Heart right ventricle (tissue), 16 donors: ENCODE measurements around the gene EHD1. TPM values are rescaled to one million over a fixed set of nuclear protein-coding genes. Genes with fewer than 3 reads are reported as not detected.
A peak's percentile ranks its signal among the peaks of the same experiment; 100 is the strongest.

Source experiments
- ATAC-seq, 8 donors: fragments of 200-7000 bp; cut with Tn5 transposase; one replicate each; pipeline ENCODE4 v1.9.1; 2020; ENCODE audit warnings: mild to moderate bottlenecking in 8 of 8, moderate library complexity in 8 of 8, moderate number of reproducible peaks in 1 of 8
- DNase-seq, 2 donors: peaks; one replicate each; pipeline ENCODE4 v3.0.0-alpha.2; 2020
- H3K27ac ChIP-seq, 10 donors: fragments of 200-600 bp; sonication (generic) in 2 of 10; one replicate each; pipeline versions ENCODE4 v1.5.0 to v1.8.0; 2020 to 2022; ENCODE audit warnings: mild to moderate bottlenecking in 3 of 10
- H3K27me3 ChIP-seq, 7 donors: fragments of 200-600 bp; one replicate each; pipeline ENCODE4 v1.8.0; 2021 to 2022; ENCODE audit warnings: mild to moderate bottlenecking in 2 of 7
- H3K36me3 ChIP-seq, 9 donors: fragments of 200-600 bp; sonication (generic) in 1 of 9; one replicate each; pipeline versions ENCODE4 v1.5.0 to v1.8.0; 2020 to 2022; ENCODE audit warnings: mild to moderate bottlenecking in 2 of 9
- H3K4me1 ChIP-seq, 9 donors: fragments of 200-600 bp; sonication (generic) in 1 of 9; one replicate each; pipeline versions ENCODE4 v1.5.0 to v1.8.0; 2020 to 2022; ENCODE audit warnings: mild to moderate bottlenecking in 4 of 9
- H3K4me3 ChIP-seq, 10 donors: fragments of 200-600 bp; sonication (generic) in 2 of 10; one replicate each; pipeline versions ENCODE4 v1.5.0 to v1.8.0; 2020 to 2022; ENCODE audit warnings: mild to moderate bottlenecking in 7 of 10, moderate library complexity in 2 of 10
- H3K9me3 ChIP-seq, 11 donors: fragments of 200-600 bp in 10 of 11; sonication (generic) in 2 of 11; one replicate each; pipeline versions ENCODE4 v1.5.0 to v1.8.0; 2013 to 2022; ENCODE audit warnings: mild to moderate bottlenecking in 2 of 11, control low read depth in 1 of 11, moderate library complexity in 1 of 11
- WGBS, 2 donors: extraction: QIAGEN DNeasy Blood & Tissue Kit; methylation state at CpG; one replicate each; pipeline ENCODE4 v1.1.7; 2013; ENCODE audit warnings: inconsistent platforms in 1 of 2; 5-methylcytosine and 5-hydroxymethylcytosine counted together
- intact Hi-C, 10 donors: fragments of 100-400 bp; cut with DNase I; formaldehyde crosslinking; loops; one replicate each; pipeline versions ENCODE4 v1.11.1 to v1.14.2; 2022
- microRNA-seq, 2 donors: library from miRNA; unstranded; fragments of <30 nt; microRNA quantifications; one replicate each; pipeline ENCODE4 v1.2.0, GENCODE V29; 2021
- polyA plus RNA-seq, 2 donors: library from polyadenylated mRNA; stranded (reverse); fragments of 200-250 nt; gene quantifications; one replicate each; pipeline ENCODE4 v1.2.3, GENCODE V29; 2013
- total RNA-seq, 10 donors: library from RNA; stranded (reverse); fragmentation: NEBNext Ultra II Directional in 3 of 10; extraction: Animal tissue kit (Norgen Biotek cat#: 25700) in 3 of 10; gene quantifications; one replicate each; pipeline versions ENCODE4 v1.2.1 to v1.2.4, GENCODE V29; 2021 to 2023
- TF ChIP-seq, protein P1 (sequence below), 9 donors: fragments of 200-600 bp; sonication (generic) in 2 of 9; IDR thresholded peaks; one replicate each; pipeline versions ENCODE4 v1.5.0 to v1.8.0; 2021 to 2022; ENCODE audit warnings: antibody characterized with exemption in 9 of 9, mild to moderate bottlenecking in 5 of 9, moderate library complexity in 1 of 9
- donor health status: Arrhythmogenic right ventricular cardiomyopathy.
- donor health status: ischemic (EF 13 %, LVEDD 7.1; RV severe dilation, severe dysfunction).
- donor health status: healthy with polysubstance abuse.
- donor health status: DM: no; HTN: yes; CAD: no.
- donor health status: DM: no; HTN: no; CAD: no.
- donor health status: ischemic (EF 25% LVEDD 6.9; RV normal size, moderate dysfunction).
- donor health status: ischemic (EF 25% LVEDD 5.7; RV mildly dilated, moderate dysfunction).
- donor health status: healthy.
- donor health status: DM: yes; HTN: yes; CAD: no.
- donor health status: Ischemic cardiomyopathy.
- donor health status: ischemic (EF 35%, LVEDD 5.7; RV mildly dilated, moderate dysfunction).
- donor health status: nonischemic (EF 11% LVEDD 7.7; RV severe dilation, severe dysfunction).
- donor health status: DM: yes; HTN: yes; CAD: no.
- donor health status: PGD.
- donor health status: ischemic (EF 29% LVEDD 5.4; RV normal size, mild dysfunction).
- donor health status: nonischemic (EF 23%, LVEDD 6.1; RV moderate dilation, normal function).

The EHD1 gene
- total and polyA plus RNA-seq, 12 donors: 26.0 to 73.1 (median 41.1) TPM

DNA sequence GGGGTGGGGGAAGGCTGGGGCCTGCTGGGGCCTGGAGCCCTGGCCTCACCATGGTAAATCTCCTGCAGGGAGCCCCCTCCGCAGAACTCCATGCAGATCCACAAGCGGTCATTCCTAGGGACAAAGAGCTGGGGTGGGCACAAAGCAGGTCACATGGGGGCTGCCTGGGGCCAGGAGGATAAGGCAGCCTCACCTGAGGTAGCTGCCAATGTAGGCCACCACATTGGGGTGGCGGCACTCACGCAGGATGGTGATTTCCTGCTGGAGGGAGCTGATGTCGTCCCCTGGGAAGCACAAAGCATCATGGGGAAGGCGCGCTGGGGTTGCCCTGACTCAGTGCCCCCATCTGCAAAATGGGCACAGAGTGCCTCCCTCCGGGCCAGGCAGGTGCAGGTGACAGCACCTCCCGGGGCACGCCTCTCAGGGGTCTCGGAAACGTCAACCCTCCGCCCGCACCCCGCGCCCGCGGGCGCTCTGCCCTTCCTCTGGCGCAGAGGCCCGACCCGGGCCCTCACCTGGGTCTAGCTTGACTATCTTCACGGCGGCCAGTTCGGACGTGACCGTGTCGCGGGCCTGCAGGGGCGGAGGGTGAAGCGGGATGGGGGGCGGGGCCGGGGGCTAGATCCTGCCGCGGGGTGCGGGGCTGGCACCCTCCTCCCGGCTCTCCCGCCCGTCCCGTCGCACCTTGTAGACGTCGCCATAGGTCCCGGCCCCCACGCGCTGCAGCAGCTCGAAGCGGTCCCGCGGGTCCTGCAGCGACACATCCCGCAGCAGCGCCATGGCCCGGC lies 75.9 kb downstream of the EHD1 start:
- 13 to 16% methylated on average over 48 to 54 of the region's 54 CpGs for WGBS, 2 donors
- DNase-seq: no peak

More for the DNA sequence above, 75.9 kb downstream of the EHD1 start:
- peaks cover 14 to 46% (median 26%) of the 10 kb centered on the region in 9 donors for H3K4me1 ChIP-seq
- intact Hi-C loops: loop anchor here in 1 of 10 donors (2.0 kb wide), 1 partner anchor 24 kb away; the partner anchor contains the start of gene SF1
- peak overlapping the region; percentile 56 to 92 (median 68) for H3K4me3 ChIP-seq
- no peaks in the 10 kb centered on the region for H3K9me3 ChIP-seq
- ATAC-seq: peak in 3 of 8 donors; percentile 1 to 9 (median 4)
- peaks cover 0 to 57% (median 12%) of the 10 kb centered on the region in 9 donors for H3K36me3 ChIP-seq
- TF ChIP-seq, protein P1, sequence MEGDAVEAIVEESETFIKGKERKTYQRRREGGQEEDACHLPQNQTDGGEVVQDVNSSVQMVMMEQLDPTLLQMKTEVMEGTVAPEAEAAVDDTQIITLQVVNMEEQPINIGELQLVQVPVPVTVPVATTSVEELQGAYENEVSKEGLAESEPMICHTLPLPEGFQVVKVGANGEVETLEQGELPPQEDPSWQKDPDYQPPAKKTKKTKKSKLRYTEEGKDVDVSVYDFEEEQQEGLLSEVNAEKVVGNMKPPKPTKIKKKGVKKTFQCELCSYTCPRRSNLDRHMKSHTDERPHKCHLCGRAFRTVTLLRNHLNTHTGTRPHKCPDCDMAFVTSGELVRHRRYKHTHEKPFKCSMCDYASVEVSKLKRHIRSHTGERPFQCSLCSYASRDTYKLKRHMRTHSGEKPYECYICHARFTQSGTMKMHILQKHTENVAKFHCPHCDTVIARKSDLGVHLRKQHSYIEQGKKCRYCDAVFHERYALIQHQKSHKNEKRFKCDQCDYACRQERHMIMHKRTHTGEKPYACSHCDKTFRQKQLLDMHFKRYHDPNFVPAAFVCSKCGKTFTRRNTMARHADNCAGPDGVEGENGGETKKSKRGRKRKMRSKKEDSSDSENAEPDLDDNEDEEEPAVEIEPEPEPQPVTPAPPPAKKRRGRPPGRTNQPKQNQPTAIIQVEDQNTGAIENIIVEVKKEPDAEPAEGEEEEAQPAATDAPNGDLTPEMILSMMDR (IDR thresholded peaks at IDR 0.05): no peak
- peak overlapping the region; percentile 63 to 97 (median 90) for H3K27ac ChIP-seq
- no peaks in the 10 kb centered on the region for H3K27me3 ChIP-seq

Small RNAs within 50 kb of the gene (microRNA-seq; reads per million reads assigned to microRNA genes)
- gene MIR6749 (0 to 0.60 reads per million in 2 donors), gene MIR6750 (0 reads per million in 2 donors)

Other genes with a start within 250 kb of the EHD1 start
- gene NRXN2, start 155.4 kb downstream of the EHD1 start, total RNA-seq: 1 to 10 TPM in 6 of 10 donors, under 1 TPM in 4; 0.81 to 5.5 (median 1.4) TPM
- gene NRXN2, start 155.4 kb downstream of the EHD1 start, polyA plus RNA-seq: 1 to 10 TPM in 1 of 2 donors, under 1 TPM in 1; 0.45 to 1.8 TPM
- 10 to 100 TPM; 18.9 to 49.8 (median 25.4) TPM for gene RASGRP2, start 134.5 kb downstream of the EHD1 start, total RNA-seq
- 100 to 1,000 TPM in 1 of 2 donors, 10 to 100 TPM in 1; 31.3 to 128 TPM for gene RASGRP2, start 134.5 kb downstream of the EHD1 start, polyA plus RNA-seq
- gene PYGM, start 118.6 kb downstream of the EHD1 start, total RNA-seq: 100 to 1,000 TPM in 8 of 10 donors, 10 to 100 TPM in 2; 76.8 to 249 (median 132) TPM
- 10 to 100 TPM; 11.3 to 90.1 TPM for gene PYGM, start 118.6 kb downstream of the EHD1 start, polyA plus RNA-seq
- 100 to 1,000 TPM; 149 to 201 (median 165) TPM for gene SF1, start 100.1 kb downstream of the EHD1 start, total RNA-seq
- 10 to 100 TPM; 45.6 to 91.1 TPM for gene SF1, start 100.1 kb downstream of the EHD1 start, polyA plus RNA-seq
- 10 to 100 TPM in 2 of 10 donors, 1 to 10 TPM in 8; 4.6 to 11.3 (median 8.1) TPM for gene MAP4K2, start 75.4 kb downstream of the EHD1 start, total RNA-seq
- gene MAP4K2, start 75.4 kb downstream of the EHD1 start, polyA plus RNA-seq: 10 to 100 TPM in 1 of 2 donors, 1 to 10 TPM in 1; 7.8 to 19.9 TPM
- 10 to 100 TPM in 2 of 10 donors, 1 to 10 TPM in 8; 5.8 to 12.5 (median 8.1) TPM for gene MEN1, start 68.1 kb downstream of the EHD1 start, total RNA-seq
- gene MEN1, start 68.1 kb downstream of the EHD1 start, polyA plus RNA-seq: 10 to 100 TPM in 1 of 2 donors, 1 to 10 TPM in 1; 9.9 to 10.7 TPM
- gene CDC42BPG, start 34.0 kb downstream of the EHD1 start, total RNA-seq: 1 to 10 TPM in 1 of 10 donors, under 1 TPM in 9; 0.04 to 1.3 (median 0.27) TPM
- gene CDC42BPG, start 34.0 kb downstream of the EHD1 start, polyA plus RNA-seq: under 1 TPM; 0.17 to 0.37 TPM
- gene ATG2A, start 38.6 kb upstream of the EHD1 start, total RNA-seq: 10 to 100 TPM; 12.4 to 17.7 (median 16.0) TPM
- gene ATG2A, start 38.6 kb upstream of the EHD1 start, polyA plus RNA-seq: 10 to 100 TPM; 14.8 to 18.6 TPM
- 10 to 100 TPM; 13.4 to 29.8 (median 20.4) TPM for gene PPP2R5B, start 46.1 kb upstream of the EHD1 start, total RNA-seq
- 10 to 100 TPM; 26.6 to 30.8 TPM for gene PPP2R5B, start 46.1 kb upstream of the EHD1 start, polyA plus RNA-seq
- gene GPHA2, start 57.3 kb upstream of the EHD1 start, total RNA-seq: not detected
- gene GPHA2, start 57.3 kb upstream of the EHD1 start, polyA plus RNA-seq: not detected
- not detected for gene MAJIN, start 93.5 kb upstream of the EHD1 start, total RNA-seq
- not detected for gene MAJIN, start 93.5 kb upstream of the EHD1 start, polyA plus RNA-seq
- 10 to 100 TPM in 1 of 10 donors, 1 to 10 TPM in 8, under 1 TPM in 1; 0.66 to 31.8 (median 1.7) TPM for gene BATF2, start 118.3 kb upstream of the EHD1 start, total RNA-seq
- gene BATF2, start 118.3 kb upstream of the EHD1 start, polyA plus RNA-seq: 1 to 10 TPM; 2.1 to 2.9 TPM
- gene ARL2, start 135.5 kb upstream of the EHD1 start, total RNA-seq: 100 to 1,000 TPM in 9 of 10 donors, 10 to 100 TPM in 1; 92.6 to 144 (median 117) TPM
- 100 to 1,000 TPM; 115 to 157 TPM for gene ARL2, start 135.5 kb upstream of the EHD1 start, polyA plus RNA-seq
- gene SNX15, start 148.8 kb upstream of the EHD1 start, total RNA-seq: 10 to 100 TPM; 11.4 to 21.8 (median 15.2) TPM
- 10 to 100 TPM; 14.7 to 23.2 TPM for gene SNX15, start 148.8 kb upstream of the EHD1 start, polyA plus RNA-seq
- 1 to 10 TPM; 3.8 to 9.3 (median 4.8) TPM for gene SAC3D1, start 162.6 kb upstream of the EHD1 start, total RNA-seq
- 10 to 100 TPM in 1 of 2 donors, 1 to 10 TPM in 1; 4.7 to 17.3 TPM for gene SAC3D1, start 162.6 kb upstream of the EHD1 start, polyA plus RNA-seq
- 1 to 10 TPM; 2.1 to 6.8 (median 3.7) TPM for gene NAALADL1, start 179.9 kb upstream of the EHD1 start, total RNA-seq
- gene NAALADL1, start 179.9 kb upstream of the EHD1 start, polyA plus RNA-seq: 1 to 10 TPM; 8.1 to 9.1 TPM
- 1 to 10 TPM in 5 of 10 donors, under 1 TPM in 5; 0.50 to 5.3 (median 1.0) TPM for gene CDCA5, start 205.4 kb upstream of the EHD1 start, total RNA-seq
- under 1 TPM; 0.45 to 0.80 TPM for gene CDCA5, start 205.4 kb upstream of the EHD1 start, polyA plus RNA-seq
- gene ZFPL1, start 205.6 kb upstream of the EHD1 start, total RNA-seq: 10 to 100 TPM; 21.5 to 27.7 (median 24.8) TPM
- gene ZFPL1, start 205.6 kb upstream of the EHD1 start, polyA plus RNA-seq: 10 to 100 TPM; 32.8 to 49.2 TPM
- gene VPS51, start 217.6 kb upstream of the EHD1 start, total RNA-seq: 100 to 1,000 TPM in 6 of 10 donors, 10 to 100 TPM in 4; 79.2 to 123 (median 100) TPM
- gene VPS51, start 217.6 kb upstream of the EHD1 start, polyA plus RNA-seq: 100 to 1,000 TPM in 1 of 2 donors, 10 to 100 TPM in 1; 85.2 to 102 TPM
- gene TM7SF2, start 233.3 kb upstream of the EHD1 start, total RNA-seq: 10 to 100 TPM; 38.1 to 87.8 (median 69.5) TPM
- gene TM7SF2, start 233.3 kb upstream of the EHD1 start, polyA plus RNA-seq: 10 to 100 TPM; 18.5 to 83.6 TPM
- gene ZNHIT2, start 239.1 kb upstream of the EHD1 start, total RNA-seq: 1 to 10 TPM; 4.3 to 8.3 (median 6.5) TPM
- gene ZNHIT2, start 239.1 kb upstream of the EHD1 start, polyA plus RNA-seq: 10 to 100 TPM; 16.5 to 17.5 TPM
- gene FAU, start 243.5 kb upstream of the EHD1 start, total RNA-seq: 100 to 1,000 TPM; 536 to 674 (median 617) TPM
- 1,000 to 10,000 TPM; 1,297 to 1,540 TPM for gene FAU, start 243.5 kb upstream of the EHD1 start, polyA plus RNA-seq
- gene MRPL49, start 243.7 kb upstream of the EHD1 start, total RNA-seq: 10 to 100 TPM; 33.8 to 44.8 (median 39.9) TPM
- 10 to 100 TPM in 1 of 2 donors, 1 to 10 TPM in 1; 6.4 to 39.0 TPM for gene MRPL49, start 243.7 kb upstream of the EHD1 start, polyA plus RNA-seq